Measurements from ENCODE around the gene SLC66A1. TPM values are rescaled to one million over a fixed set of nuclear protein-coding genes. Genes with fewer than 3 reads are reported as not detected.

The SLC66A1 gene
- total and polyA plus RNA-seq, 2 of the 13 experiments (the other 11 are each of a cell fraction or from before 2014, with no cell fraction given), result 15.4 to 18.9 TPM

GRCh38 chr1:19357299-19357986 lies 45.3 kb downstream of the SLC66A1 start (continued):
- TF ChIP-seq ZBTB46 (CRISPR knock-in tag; IDR thresholded peaks at IDR 0.05; ENCODE audit: borderline replicate concordance) (no peak), ZNF766 (CRISPR knock-in tag; IDR thresholded peaks at IDR 0.05; ENCODE audit: borderline replicate concordance) (no peak), CBX2 (IDR thresholded peaks at IDR 0.05; ENCODE audit: low read depth, low read length) (no peak), CBX2 (CRISPR knock-in tag; IDR thresholded peaks at IDR 0.05; ENCODE audit: low read depth) (no peak), PRDM15 (CRISPR knock-in tag; IDR thresholded peaks at IDR 0.05) (no peak), ZNF660 (CRISPR knock-in tag; IDR thresholded peaks at IDR 0.05; ENCODE audit: borderline replicate concordance, low read depth) (no peak), SRSF9 (IDR thresholded peaks at IDR 0.05; ENCODE audit: borderline replicate concordance, insufficient read depth, low read depth, low read length, poor library complexity, severe bottlenecking) (no peak)

Data from HepG2 (cell line).